Right cardiac atrium (tissue), 5 donors: ENCODE results near the gene DNAJA4. TPM values are rescaled to one million over a fixed set of nuclear protein-coding genes. Genes with fewer than 3 reads are reported as not detected.

Source experiments
- ATAC-seq, 2 donors: fragments of 200-7000 bp; cut with Tn5 transposase; one replicate each; pipeline versions ENCODE4 v1.8.0 to v1.9.1; 2020; ENCODE audit warnings: moderate library complexity in 2 of 2, mild to moderate bottlenecking in 1 of 2
- DNase-seq, 3 donors: peaks; one replicate each; pipeline ENCODE4 v3.0.0-alpha.2; 2020
- H3K27ac ChIP-seq: one replicate; pipeline ENCODE4 v1.5.1; 2013; ENCODE audit warnings: mild to moderate bottlenecking, low read length, control low read depth, moderate library complexity
- H3K27me3 ChIP-seq: one replicate; pipeline ENCODE4 v1.6.1; 2013; ENCODE audit not compliant: control insufficient read depth, insufficient read depth
- H3K4me1 ChIP-seq: one replicate; pipeline ENCODE4 v1.6.1; 2013; ENCODE audit warnings: low read length; ENCODE audit not compliant: control insufficient read depth, insufficient read depth
- H3K4me3 ChIP-seq: one replicate; pipeline ENCODE4 v1.5.1; 2013; ENCODE audit warnings: low read length, control low read depth
- H3K9me3 ChIP-seq: one replicate; pipeline ENCODE4 v1.6.1; 2013; ENCODE audit warnings: low read length; ENCODE audit not compliant: control insufficient read depth
- WGBS: extraction: QIAGEN DNeasy Blood & Tissue Kit; methylation state at CpG from one replicate; pipeline ENCODE4 v1.1.7; 2013; 5-methylcytosine and 5-hydroxymethylcytosine counted together
- intact Hi-C, 4 donors: fragments of 100-400 bp; cut with DNase I; formaldehyde crosslinking; loops; one replicate each; pipeline versions ENCODE4 v1.11.0 to v1.14.0; 2022 to 2023
- polyA plus RNA-seq: library from polyadenylated mRNA; stranded (reverse); fragments of 200-250 nt; gene quantifications from one replicate; pipeline ENCODE4 v1.2.3, GENCODE V29; 2013
- total RNA-seq, 4 donors: library from RNA; stranded (reverse); fragmentation: NEBNext Ultra II Directional; extraction: Animal tissue kit (Norgen Biotek cat#: 25700); gene quantifications; one replicate each; pipeline ENCODE4 v1.2.1, GENCODE V29; 2021
- donor health status: healthy with polysubstance abuse.
- donor health status: DM: no; HTN: yes; CAD: no.
- donor health status: DM: no; HTN: no; CAD: no.
- donor health status: DM: no; HTN: yes; CAD: no; lungs with severe emphysema.
- donor health status: DM: yes; HTN: yes; CAD: no.

DNAJA4 gene
- total and polyA plus RNA-seq, 5 donors, result 74.7 to 170 (median 102) TPM

- Histone ChIP-seq H3K27ac (no peak overlapping the region), H3K27me3 (no peaks in the 10 kb centered on the region), H3K4me1 (no peaks in the 10 kb centered on the region), H3K9me3 (no peaks in the 10 kb centered on the region), H3K4me3 (no peak overlapping the region)
- ATAC-seq (no peak), DNase-seq (no peak)
- intact Hi-C loops, result no loop called here
- 67% methylated on average over 5 of the region's 5 CpGs for WGBS
These were observed 38.4 kb downstream of the DNAJA4 start for GRCh38 chr15:78302579-78303312.

- no peaks in the 10 kb centered on the region for H3K9me3 ChIP-seq
- no peak overlapping the region for H3K4me3 ChIP-seq
- no peak for DNase-seq
- H3K27me3 ChIP-seq, result no peaks in the 10 kb centered on the region
- intact Hi-C loops, result loop anchor here in 3 of 4 donors (5.0 kb wide), 1 partner anchor 118 kb away; no protein-coding TSS in a partner anchor
- 81% methylated on average over 9 of the region's 9 CpGs for WGBS
- no peak overlapping the region for H3K27ac ChIP-seq
- no peak for ATAC-seq
- H3K4me1 ChIP-seq, result no peaks in the 10 kb centered on the region
These were observed 40.1 kb downstream of the DNAJA4 start for GRCh38 chr15:78304216-78305066.

- intact Hi-C loops, result loop anchor here in 3 of 4 donors (5.0 kb wide), 1 partner anchor 116 kb away; no protein-coding TSS in a partner anchor
- Histone ChIP-seq H3K27ac (no peak overlapping the region), H3K4me1 (no peaks in the 10 kb centered on the region), H3K27me3 (no peaks in the 10 kb centered on the region), H3K9me3 (no peaks in the 10 kb centered on the region), H3K4me3 (no peak overlapping the region)
- DNase-seq, result no peak
- ATAC-seq, result no peak
- WGBS, result 74% methylated on average over 3 of the region's 3 CpGs
These were observed 41.9 kb downstream of the DNAJA4 start for GRCh38 chr15:78306176-78306774.

- Histone ChIP-seq H3K9me3 (no peaks in the 10 kb centered on the region), H3K4me3 (no peak overlapping the region), H3K4me1 (no peaks in the 10 kb centered on the region), H3K27ac (no peak overlapping the region), H3K27me3 (no peaks in the 10 kb centered on the region)
- no peak for ATAC-seq
- DNase-seq, result no peak
- intact Hi-C loops, result loop anchor here (2.0 to 5.0 kb wide), 2 partner anchors 114 to 115 kb away; no protein-coding TSS in a partner anchor
- 54% methylated on average over 6 of the region's 6 CpGs for WGBS
These were observed 43.6 kb downstream of the DNAJA4 start for GRCh38 chr15:78307976-78308375.

GRCh38 chr15:78308422-78309032, 44.2 kb downstream of the DNAJA4 start:
- H3K27me3 ChIP-seq, result no peaks in the 10 kb centered on the region
- WGBS, result 18% methylated on average over 9 of the region's 9 CpGs
- H3K9me3 ChIP-seq, result no peaks in the 10 kb centered on the region
- intact Hi-C loops, result loop anchor here (2.0 to 5.0 kb wide), 2 partner anchors 114 kb away; no protein-coding TSS in a partner anchor
- H3K4me1 ChIP-seq, result no peaks in the 10 kb centered on the region
- H3K4me3 ChIP-seq, result no peak overlapping the region
- DNase-seq (peak; percentile 55 to 84 (median 83)), ATAC-seq (peak; percentile 72 to 79)
- H3K27ac ChIP-seq, result no peak overlapping the region

- intact Hi-C loops, result no loop called here
- DNase-seq (no peak), ATAC-seq (no peak)
- Histone ChIP-seq H3K27me3 (no peaks in the 10 kb centered on the region), H3K4me1 (no peaks in the 10 kb centered on the region), H3K4me3 (no peak overlapping the region), H3K27ac (no peak overlapping the region), H3K9me3 (no peaks in the 10 kb centered on the region)
- 85% methylated on average over 3 of the region's 3 CpGs for WGBS
These were observed 46.9 kb downstream of the DNAJA4 start for GRCh38 chr15:78311292-78311691.

GRCh38 chr15:78312536-78312935, 48.2 kb downstream of the DNAJA4 start:
- intact Hi-C loops, result no loop called here
- ATAC-seq (no peak), DNase-seq (no peak)
- no peaks in the 10 kb centered on the region for H3K27me3 ChIP-seq
- H3K4me1 ChIP-seq, result no peaks in the 10 kb centered on the region
- no peak overlapping the region for H3K4me3 ChIP-seq
- H3K9me3 ChIP-seq, result no peaks in the 10 kb centered on the region
- H3K27ac ChIP-seq, result no peak overlapping the region
- 67% methylated on average over 4 of the region's 4 CpGs for WGBS

GRCh38 chr15:78312957-78313356, 48.6 kb downstream of the DNAJA4 start:
- H3K4me3 ChIP-seq, result no peak overlapping the region
- H3K27ac ChIP-seq, result no peak overlapping the region
- ATAC-seq (no peak), DNase-seq (no peak)
- H3K27me3 ChIP-seq, result no peaks in the 10 kb centered on the region
- no peaks in the 10 kb centered on the region for H3K9me3 ChIP-seq
- H3K4me1 ChIP-seq, result no peaks in the 10 kb centered on the region
- 71% methylated on average over 5 of the region's 5 CpGs for WGBS
- intact Hi-C loops, result no loop called here

- 75% methylated on average over 8 of the region's 8 CpGs for WGBS
- Histone ChIP-seq H3K4me1 (no peaks in the 10 kb centered on the region), H3K27ac (no peak overlapping the region), H3K27me3 (no peaks in the 10 kb centered on the region), H3K4me3 (no peak overlapping the region), H3K9me3 (no peaks in the 10 kb centered on the region)
- ATAC-seq (no peak), DNase-seq (no peak)
- intact Hi-C loops, result no loop called here
These were observed 49.0 kb downstream of the DNAJA4 start for GRCh38 chr15:78313383-78313782.

GRCh38 chr15:78314181-78314581, 49.8 kb downstream of the DNAJA4 start:
- Histone ChIP-seq H3K4me1 (no peaks in the 10 kb centered on the region), H3K27me3 (no peaks in the 10 kb centered on the region), H3K4me3 (no peak overlapping the region), H3K27ac (no peak overlapping the region), H3K9me3 (no peaks in the 10 kb centered on the region)
- ATAC-seq, result no peak
- no peak for DNase-seq
- intact Hi-C loops, result no loop called here
- 72% methylated on average over 7 of the region's 7 CpGs for WGBS
